Activated CD4-positive, alpha-beta memory T cell treated with anti-CD3 and anti-CD28 coated beads for 36 hours (primary cell): ENCODE results near the gene COPS7A. TPM values are rescaled to one million over a fixed set of nuclear protein-coding genes. Genes with fewer than 3 reads are reported as not detected.
"Not testable (repeated sequence)": the region's sequence is repeated elsewhere in the genome, so short reads cannot be mapped to it uniquely, and the experiment has no call there.

Experiments used
- CTCF ChIA-PET: fragments of 350-600 bp; sonication (Branson Sonifier 250); formaldehyde crosslinking; loops from one replicate; lab custom pipeline; 2021; ENCODE audit warnings: antibody characterized with exemption, inconsistent platforms; lab: Charles Lee
- POLR2A ChIA-PET: fragments of 350-600 bp; sonication (Branson Sonifier 250); formaldehyde crosslinking; loops from one replicate; lab custom pipeline; 2021; ENCODE audit warnings: antibody characterized with exemption; lab: Charles Lee
- DNase-seq: peaks from one replicate; pipeline ENCODE4 v3.0.0-alpha.2; 2020
- H3K27ac Mint-ChIP-seq: one replicate; pipeline ENCODE4 v1.8.0; 2021; ENCODE audit warnings: mixed read lengths
- H3K27me3 Mint-ChIP-seq: one replicate; pipeline ENCODE4 v1.8.0; 2021; ENCODE audit warnings: mixed read lengths
- H3K36me3 Mint-ChIP-seq: one replicate; pipeline ENCODE4 v1.8.0; 2021; ENCODE audit warnings: mixed read lengths
- H3K4me1 Mint-ChIP-seq: one replicate; pipeline ENCODE4 v1.8.0; 2021; ENCODE audit warnings: low read depth, mixed read lengths
- H3K4me3 Mint-ChIP-seq: one replicate; pipeline ENCODE4 v1.8.0; 2021; ENCODE audit warnings: mild to moderate bottlenecking, mixed read lengths
- H3K9me3 Mint-ChIP-seq: one replicate; pipeline ENCODE4 v1.8.0; 2021; ENCODE audit warnings: mixed read lengths
- intact Hi-C: fragments of 100-400 bp; cut with micrococcal nuclease; formaldehyde crosslinking; loops from one replicate; pipeline ENCODE4 v1.15.1; 2023
- total RNA-seq, 2 experiments: library from RNA; stranded (reverse); gene quantifications; one replicate each; pipeline ENCODE4 v1.2.3, GENCODE V29; 2021

The COPS7A gene
- total RNA-seq, 2 experiments from 2014 or later = 37.6 to 39.4 TPM

DNA sequence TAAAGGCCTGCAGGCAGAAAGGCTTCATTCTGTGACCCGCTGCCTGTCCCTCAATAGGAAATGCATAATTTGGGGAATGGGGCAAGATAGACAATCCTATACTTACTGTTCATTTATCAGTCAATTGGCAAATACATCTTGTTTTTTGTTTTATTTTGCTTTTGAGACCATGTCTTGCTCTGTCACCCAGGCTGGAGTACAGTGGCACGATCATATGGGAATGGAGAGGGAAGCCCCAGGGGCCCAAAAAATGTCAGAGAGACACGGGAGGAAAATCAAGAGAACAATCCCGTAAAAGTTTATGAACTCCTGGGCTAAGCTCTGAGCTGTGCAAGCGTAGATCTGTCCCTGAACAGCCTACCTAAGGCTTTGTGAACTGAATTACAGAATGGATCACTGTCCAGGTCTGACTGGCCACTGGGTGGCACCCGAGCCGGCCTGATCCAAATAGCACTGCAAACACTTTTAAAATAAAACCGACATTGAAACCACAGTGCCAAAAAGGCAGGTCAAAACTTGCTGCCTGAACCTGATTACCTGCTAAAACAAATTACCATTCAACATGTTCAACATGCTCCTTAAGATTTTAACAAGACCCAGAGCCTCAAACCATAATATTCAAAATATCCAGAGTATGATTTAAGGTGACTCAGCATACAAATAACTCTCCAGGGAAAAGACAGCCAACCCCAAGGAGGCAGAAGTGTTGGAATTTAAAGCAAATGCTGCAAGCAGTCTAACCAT, 11.8 kb downstream of the COPS7A start:
- H3K27ac Mint-ChIP-seq = no peak overlapping the region
- peak; percentile 66 for DNase-seq
- intact Hi-C loops = loop anchor here (1.0 kb wide), 1 partner anchor 90 kb away; no protein-coding TSS in a partner anchor
- POLR2A ChIA-PET = interaction anchor here (1.0 kb wide), 1 partner anchor 12 kb away, joined by 3 read pairs; the partner anchor contains the start of gene COPS7A
- H3K36me3 Mint-ChIP-seq = peaks cover 10% of the 10 kb centered on the region
- H3K27me3 Mint-ChIP-seq = no peaks in the 10 kb centered on the region
- CTCF ChIA-PET = interaction anchor here (1.1 to 1.3 kb wide), 2 partner anchors 31 to 93 kb away, joined by 3 read pairs; partner anchors contain the start of gene P3H3
- no peak overlapping the region for H3K4me3 Mint-ChIP-seq
- H3K4me1 Mint-ChIP-seq = peaks cover 4% of the 10 kb centered on the region
- no peaks in the 10 kb centered on the region for H3K9me3 Mint-ChIP-seq

DNA sequence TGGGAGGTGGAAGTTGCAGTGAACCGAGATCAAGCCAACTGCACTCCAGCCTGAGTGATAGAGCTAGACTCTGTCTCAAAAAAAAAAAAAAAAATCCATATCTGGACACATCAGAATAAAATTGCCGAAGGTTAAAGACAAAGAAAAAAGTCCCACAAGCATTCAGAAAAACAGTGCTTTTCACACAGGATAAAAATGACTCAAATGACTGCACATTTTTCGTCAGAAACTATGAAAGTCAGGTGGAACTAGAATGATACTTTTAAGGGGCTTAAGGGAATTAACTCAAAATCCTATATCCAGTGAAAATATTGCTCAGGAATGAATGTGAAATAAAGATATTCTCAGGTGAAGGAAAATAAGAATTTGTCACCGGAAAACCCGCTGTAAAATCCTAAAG, 12.9 kb downstream of the COPS7A start:
- no peaks in the 10 kb centered on the region for H3K27me3 Mint-ChIP-seq
- no peak for DNase-seq
- H3K4me3 Mint-ChIP-seq = no peak overlapping the region
- CTCF ChIA-PET = interaction anchor here (0.7 to 1.8 kb wide), 2 partner anchors 47 to 88 kb away, joined by 3 read pairs; no protein-coding TSS in a partner anchor
- intact Hi-C loops = no loop called here
- POLR2A ChIA-PET = no interaction called here
- peaks cover 3% of the 10 kb centered on the region for H3K36me3 Mint-ChIP-seq
- H3K27ac Mint-ChIP-seq = no peak overlapping the region
- H3K4me1 Mint-ChIP-seq = peaks cover 4% of the 10 kb centered on the region
- H3K9me3 Mint-ChIP-seq = no peaks in the 10 kb centered on the region

DNA sequence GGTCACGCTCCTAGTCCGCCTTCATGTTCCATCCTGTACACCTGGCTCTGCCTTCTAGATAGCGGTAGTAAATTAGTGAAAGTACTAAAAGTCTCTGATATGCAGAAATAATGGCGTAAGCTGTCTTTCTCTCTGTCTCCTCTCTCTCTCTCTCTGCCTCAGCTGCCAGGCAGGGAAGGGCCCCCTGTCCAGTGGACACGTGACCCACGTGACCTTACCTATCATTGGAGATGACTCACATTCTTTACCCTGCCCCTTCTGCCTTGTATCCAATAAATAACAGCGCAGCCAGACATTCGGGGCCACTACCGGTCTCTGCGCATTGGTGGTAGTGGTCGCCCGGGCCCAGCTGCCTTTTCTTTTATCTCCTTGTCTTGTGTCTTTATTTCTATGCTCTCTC, 18.2 kb downstream of the COPS7A start:
- intact Hi-C loops, H3K27ac Mint-ChIP-seq, H3K27me3 Mint-ChIP-seq, DNase-seq, H3K4me3 Mint-ChIP-seq: not testable (repeated sequence)
- CTCF ChIA-PET = interaction anchor here (1.0 to 1.2 kb wide), 2 partner anchors 11 to 12 kb away, joined by 3 to 7 read pairs; partner anchors contain the start of gene MLF2
- Mint-ChIP-seq H3K9me3 (peaks cover 16% of the 10 kb centered on the region), H3K36me3 (peaks cover 22% of the 10 kb centered on the region), H3K4me1 (peaks cover 37% of the 10 kb centered on the region)
- POLR2A ChIA-PET = interaction anchor here (1.0 to 2.2 kb wide), 3 partner anchors 11 to 110 kb away, joined by 3 to 17 read pairs (median 8); partner anchors contain the start of genes COPS7A, MLF2 and USP5

DNA sequence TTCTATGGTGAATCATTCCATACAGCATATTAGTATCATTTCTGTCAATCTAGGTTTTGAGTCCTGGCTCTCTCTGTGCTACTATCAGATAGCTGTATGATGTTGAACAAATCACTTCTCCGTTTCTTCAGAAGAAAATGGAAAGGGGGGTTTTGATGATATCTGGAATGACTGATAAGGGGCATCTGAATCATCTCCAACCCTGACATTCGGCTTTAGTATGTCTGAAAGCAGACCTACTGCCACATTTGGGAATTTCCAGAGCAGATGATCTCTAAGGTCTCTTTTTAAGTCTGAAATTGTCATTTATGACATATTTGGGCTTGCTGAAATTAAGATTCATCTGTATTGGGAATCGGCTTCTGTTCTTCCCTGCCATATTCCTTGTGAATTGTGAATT, 19.0 kb downstream of the COPS7A start:
- no peak overlapping the region for H3K4me3 Mint-ChIP-seq
- DNase-seq = no peak
- H3K36me3 Mint-ChIP-seq = peaks cover 26% of the 10 kb centered on the region
- peaks cover 16% of the 10 kb centered on the region for H3K9me3 Mint-ChIP-seq
- H3K4me1 Mint-ChIP-seq = peaks cover 37% of the 10 kb centered on the region
- intact Hi-C loops = loop anchor here (1.0 kb wide), 1 partner anchor 19 kb away; the partner anchor contains the start of gene COPS7A
- ChIA-PET POLR2A (interaction anchor here (0.6 to 2.2 kb wide), 5 partner anchors 10 to 296 kb away, joined by 3 to 17 read pairs (median 4); partner anchors contain the start of genes COPS7A, MLF2, USP5 and ZNF384), CTCF (interaction anchor here (1.0 to 2.6 kb wide), 4 partner anchors 10 to 29 kb away, joined by 3 to 8 read pairs (median 5); partner anchors contain the start of genes MLF2 and PTMS)
- no peaks in the 10 kb centered on the region for H3K27me3 Mint-ChIP-seq
- peak overlapping the region; percentile 81 for H3K27ac Mint-ChIP-seq

DNA sequence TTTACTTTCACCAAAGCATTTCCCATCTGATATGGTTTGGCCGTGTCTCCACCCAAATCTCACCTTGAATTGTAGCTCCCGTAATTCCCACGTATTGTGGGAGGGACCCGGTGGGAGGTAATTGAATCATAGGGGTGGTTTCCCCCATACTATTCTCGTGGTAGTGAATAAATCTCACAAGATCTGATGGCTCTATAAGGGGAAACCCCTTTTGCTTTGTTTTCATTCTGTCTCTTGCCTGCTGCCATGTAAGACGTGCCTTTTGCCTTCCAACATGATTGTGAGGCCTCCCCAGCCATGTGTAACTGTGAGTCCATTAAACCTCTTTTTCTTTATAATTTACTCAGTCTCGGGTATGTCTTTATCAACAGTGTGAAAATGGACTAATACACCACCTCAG, 19.5 kb downstream of the COPS7A start:
- DNase-seq = peak; percentile 51
- H3K4me1 Mint-ChIP-seq = peaks cover 37% of the 10 kb centered on the region
- intact Hi-C loops = loop anchor here (1.0 kb wide), 1 partner anchor 19 kb away; the partner anchor contains the start of gene COPS7A

DNA sequence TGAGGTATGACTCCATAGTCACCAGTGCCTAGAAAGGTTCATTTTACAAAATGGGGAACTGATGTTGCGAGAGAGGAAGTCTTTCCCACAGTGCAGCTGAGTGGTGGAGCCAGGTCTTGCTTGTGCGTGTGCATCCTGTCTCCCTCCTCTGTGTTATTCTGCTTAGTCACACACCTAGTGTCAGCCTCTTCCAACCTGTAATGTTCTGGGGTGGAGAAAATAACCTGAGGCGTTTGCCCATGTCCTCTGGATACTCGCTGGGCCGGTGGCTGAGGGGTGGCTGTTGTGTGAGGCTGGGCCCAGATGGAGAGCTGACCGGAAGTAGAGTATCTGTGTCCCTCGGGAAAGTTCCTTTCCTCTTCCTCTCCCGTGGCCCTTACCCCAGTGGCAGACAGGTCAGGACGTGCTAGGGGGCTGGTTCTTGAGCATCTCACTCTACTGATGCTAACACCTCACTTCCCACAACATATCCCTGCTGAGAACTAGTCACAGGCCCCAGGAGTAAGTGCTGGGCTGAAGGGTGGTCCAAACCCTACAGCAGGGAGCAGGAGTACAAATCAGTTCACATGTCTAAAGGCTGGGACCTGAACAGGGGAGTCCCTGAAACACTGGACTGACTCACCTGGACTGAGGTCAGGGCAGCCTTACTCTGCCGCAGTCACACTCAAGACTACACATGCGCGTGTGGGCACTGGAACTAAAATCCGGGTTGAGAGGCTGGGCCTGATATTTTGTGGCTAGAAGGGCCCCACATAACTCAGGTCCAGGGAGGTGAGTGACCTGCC, 22.1 kb downstream of the COPS7A start:
- Mint-ChIP-seq H3K4me3 (no peak overlapping the region), H3K27ac (peak overlapping the region; percentile 82), H3K27me3 (no peaks in the 10 kb centered on the region), H3K4me1 (peaks cover 41% of the 10 kb centered on the region), H3K9me3 (peaks cover 16% of the 10 kb centered on the region), H3K36me3 (peaks cover 39% of the 10 kb centered on the region)
- POLR2A ChIA-PET = interaction anchor here (0.9 kb wide), 1 partner anchor 57 kb away, joined by 3 read pairs; the partner anchor contains the start of gene ZNF384
- CTCF ChIA-PET = interaction anchor here (2.2 kb wide), 1 partner anchor 8 kb away, joined by 13 read pairs; the partner anchor contains the start of gene MLF2
- intact Hi-C loops = no loop called here
- DNase-seq = peak; percentile 43

More for the DNA sequence above, 19.5 kb downstream of the COPS7A start:
- ChIA-PET POLR2A (interaction anchor here (0.6 to 2.2 kb wide), 5 partner anchors 10 to 297 kb away, joined by 3 to 17 read pairs (median 4); partner anchors contain the start of genes COPS7A, MLF2, USP5 and ZNF384), CTCF (interaction anchor here (1.0 to 2.6 kb wide), 4 partner anchors 9 to 28 kb away, joined by 3 to 8 read pairs (median 5); partner anchors contain the start of genes MLF2 and PTMS)
- not testable (repeated sequence) for H3K27me3 Mint-ChIP-seq, H3K4me3 Mint-ChIP-seq
- Mint-ChIP-seq H3K27ac (peak overlapping the region; percentile 81), H3K9me3 (peaks cover 16% of the 10 kb centered on the region), H3K36me3 (peaks cover 30% of the 10 kb centered on the region)

DNA sequence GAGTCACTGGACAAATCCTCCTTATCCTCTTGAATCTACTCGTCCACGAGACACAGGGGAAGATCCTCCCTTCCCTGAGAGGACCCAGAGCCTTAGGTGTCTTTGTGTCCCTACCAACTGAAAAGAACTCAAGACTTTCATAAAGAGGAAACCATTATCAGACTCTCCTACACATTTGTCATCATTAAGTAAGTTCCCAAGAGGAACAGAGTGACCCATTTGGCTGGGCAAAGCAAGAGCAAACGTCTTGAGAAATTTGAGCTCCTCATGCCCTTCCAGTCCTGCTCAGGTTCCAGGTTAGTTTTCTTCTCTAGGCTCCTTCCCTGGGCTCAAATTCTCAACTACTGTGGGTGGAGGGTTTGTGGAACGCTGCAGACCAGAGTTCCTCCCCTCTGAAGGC, 23.4 kb downstream of the COPS7A start:
- no peak for DNase-seq
- intact Hi-C loops = no loop called here
- H3K4me1 Mint-ChIP-seq = peaks cover 50% of the 10 kb centered on the region
- peak overlapping the region; percentile 23 for H3K27ac Mint-ChIP-seq
- H3K36me3 Mint-ChIP-seq = peaks cover 42% of the 10 kb centered on the region
- CTCF ChIA-PET = interaction anchor here (1.0 kb wide), 1 partner anchor 20 kb away, joined by 3 read pairs; no protein-coding TSS in a partner anchor
- H3K9me3 Mint-ChIP-seq = peaks cover 16% of the 10 kb centered on the region
- H3K27me3 Mint-ChIP-seq = no peaks in the 10 kb centered on the region
- H3K4me3 Mint-ChIP-seq = no peak overlapping the region
- POLR2A ChIA-PET = no interaction called here

DNA sequence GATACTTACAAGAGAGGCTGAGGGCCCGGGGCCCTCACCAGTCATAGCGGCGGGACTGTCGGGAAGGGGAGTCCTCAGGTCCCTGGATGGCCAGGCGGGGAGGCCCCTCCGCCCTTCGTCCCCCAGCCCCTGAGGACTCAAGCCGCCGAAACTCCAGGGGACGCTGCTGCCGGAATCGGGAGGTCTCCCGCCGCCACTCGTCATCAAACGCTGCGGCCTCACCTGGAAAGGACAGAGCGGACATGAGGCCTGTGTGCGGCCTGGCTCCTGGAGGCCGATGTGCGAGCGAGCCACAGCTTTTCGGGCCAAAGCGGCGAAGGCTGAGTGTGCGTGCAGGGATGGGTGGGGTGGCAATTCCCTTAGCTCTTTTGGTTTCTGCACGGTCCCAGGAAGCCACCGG, 24.9 kb downstream of the COPS7A start:
- Mint-ChIP-seq H3K4me3 (no peak overlapping the region), H3K4me1 (peaks cover 41% of the 10 kb centered on the region), H3K27me3 (no peaks in the 10 kb centered on the region), H3K9me3 (peaks cover 4% of the 10 kb centered on the region), H3K27ac (no peak overlapping the region), H3K36me3 (peaks cover 44% of the 10 kb centered on the region)
- POLR2A ChIA-PET = no interaction called here
- intact Hi-C loops = no loop called here
- CTCF ChIA-PET = no interaction called here
- no peak for DNase-seq

DNA sequence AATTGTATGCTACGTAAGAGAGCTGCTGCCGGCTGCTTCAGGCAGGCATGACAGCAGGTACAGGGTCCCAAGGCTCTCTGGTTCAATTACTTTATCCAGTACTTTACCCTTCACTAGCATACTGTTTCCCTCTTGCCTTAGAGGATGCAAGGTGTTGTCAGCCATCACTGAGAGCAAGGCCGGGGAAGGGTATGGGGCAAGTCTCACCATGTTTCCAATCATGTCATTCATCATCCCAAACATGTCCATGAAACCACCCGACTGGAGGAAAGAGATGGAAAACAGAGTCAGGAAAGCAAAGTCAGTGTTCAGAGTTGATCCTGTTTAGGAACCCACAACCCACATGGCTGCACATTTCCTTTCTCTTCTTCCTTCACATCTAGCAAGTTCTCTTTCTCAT, 26.7 kb downstream of the COPS7A start:
- Mint-ChIP-seq H3K4me1 (peaks cover 34% of the 10 kb centered on the region), H3K27me3 (no peaks in the 10 kb centered on the region), H3K27ac (peak overlapping the region; percentile 55), H3K9me3 (no peaks in the 10 kb centered on the region), H3K36me3 (peaks cover 32% of the 10 kb centered on the region), H3K4me3 (no peak overlapping the region)
- no peak for DNase-seq
- intact Hi-C loops = no loop called here
- POLR2A ChIA-PET = no interaction called here
- CTCF ChIA-PET = interaction anchor here (0.8 kb wide), 1 partner anchor 30 kb away, joined by 3 read pairs; no protein-coding TSS in a partner anchor

DNA sequence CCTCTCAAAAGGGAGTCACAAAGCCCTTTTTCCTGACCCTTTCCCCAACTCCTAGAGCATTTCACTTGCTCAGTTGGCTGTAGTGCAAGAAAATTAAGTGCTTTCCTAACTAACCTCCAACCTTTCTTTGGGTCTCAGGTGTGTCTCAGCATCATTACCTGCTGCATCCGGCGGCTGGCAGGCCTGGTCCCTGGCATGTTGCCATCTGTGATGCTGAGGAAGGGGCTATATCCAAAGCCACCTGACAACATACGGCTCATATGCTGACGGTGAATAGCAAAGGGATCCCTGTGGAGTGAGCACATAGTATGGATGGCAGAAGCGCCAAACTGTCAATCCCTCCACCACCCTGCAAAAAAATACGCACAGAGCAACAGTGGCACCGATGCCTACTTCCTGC, 27.9 kb downstream of the COPS7A start:
- Mint-ChIP-seq H3K4me1 (peaks cover 24% of the 10 kb centered on the region), H3K4me3 (peak overlapping the region; percentile 93), H3K9me3 (no peaks in the 10 kb centered on the region), H3K36me3 (peaks cover 22% of the 10 kb centered on the region), H3K27ac (peak overlapping the region; percentile 96), H3K27me3 (no peaks in the 10 kb centered on the region)
- intact Hi-C loops = loop anchor here (2.0 kb wide), 2 partner anchors 15 to 437 kb away; partner anchors contain the start of genes PEX5 and PTMS
- ChIA-PET CTCF (interaction anchor here (1.3 to 5.9 kb wide), 8 partner anchors 9 to 100 kb away, joined by 4 to 91 read pairs (median 39); partner anchors contain the start of genes CDCA3, COPS7A, GPR162 and PTMS), POLR2A (interaction anchor here (0.9 to 3.7 kb wide), 4 partner anchors 15 to 145 kb away, joined by 5 to 37 read pairs (median 16); partner anchors contain the start of genes CD4, COPS7A and PTMS)
- no peak for DNase-seq
